ENCODE data around the gene MED29. TPM values are rescaled to one million over a fixed set of nuclear protein-coding genes. Genes with fewer than 3 reads are reported as not detected.

MED29 gene, protein sequence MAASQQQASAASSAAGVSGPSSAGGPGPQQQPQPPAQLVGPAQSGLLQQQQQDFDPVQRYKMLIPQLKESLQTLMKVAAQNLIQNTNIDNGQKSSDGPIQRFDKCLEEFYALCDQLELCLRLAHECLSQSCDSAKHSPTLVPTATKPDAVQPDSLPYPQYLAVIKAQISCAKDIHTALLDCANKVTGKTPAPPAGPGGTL
- total RNA-seq (2014; rRNA removed; shearing (Covaris generic)) = 24.3 and 38.9 TPM in 2 replicates

DNA sequence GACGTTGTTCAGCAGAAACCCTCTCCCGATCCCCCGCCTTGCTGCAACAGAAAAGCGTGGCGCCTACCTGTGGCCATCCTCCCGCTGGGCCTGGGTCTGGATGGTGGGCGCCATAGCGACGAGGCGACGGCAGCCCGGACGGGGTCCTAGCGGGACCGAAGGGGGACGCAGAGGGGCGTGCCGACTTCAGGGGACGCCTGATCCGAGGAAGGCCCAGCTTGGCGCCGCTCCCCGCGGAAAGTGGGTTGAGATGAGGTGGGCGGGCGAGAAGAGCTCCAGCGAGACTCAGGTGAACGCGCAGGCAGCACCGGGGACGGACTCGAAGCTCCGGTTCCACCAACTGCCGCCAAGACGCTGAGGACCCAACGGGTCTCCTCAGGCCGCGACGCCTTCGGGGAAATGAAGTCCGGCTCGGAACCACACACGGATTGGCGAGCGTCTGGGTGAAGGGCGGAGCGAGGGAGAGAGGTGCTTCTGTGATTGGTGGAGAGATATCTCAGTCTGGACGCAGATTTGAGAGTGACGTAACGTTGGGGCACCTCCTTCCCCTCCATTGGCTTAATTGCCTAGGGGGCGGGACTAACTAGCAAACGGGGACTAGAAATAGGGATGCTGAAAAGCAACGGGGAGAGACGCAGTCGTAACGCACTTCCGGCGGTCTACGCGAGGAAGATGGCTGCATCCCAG is at the start of gene MED29, which contains the start of gene PAF1:
Gene MED29 (plus strand): TSS at position 628 of the 687 bp plus-strand sequence. CDS start 45 bp downstream, at position 673.
Gene PAF1 (minus strand): TSS at position 356 of the 687 bp plus-strand sequence. CDS start 242 bp downstream, at position 114.
- peaks cover 71% of the 10 kb centered on the region for H3K36me3 ChIP-seq
- peak within 1 kb of the TSS; percentile 89 for H3K4me3 ChIP-seq
- H3K27me3 ChIP-seq (replicated peaks) = no peaks in the 10 kb centered on the region
- peak within 1 kb of the TSS; percentile 98 for H3K27ac ChIP-seq
- H3K9me3 ChIP-seq (replicated peaks) = no peaks in the 10 kb centered on the region
- peak; percentile 99 for DNase-seq (ENCODE audit: low read depth in 1 of 2, low spot score in 2 of 2)
- peaks cover 12% of the 10 kb centered on the region for H3K4me1 ChIP-seq (replicated peaks)

DNA sequence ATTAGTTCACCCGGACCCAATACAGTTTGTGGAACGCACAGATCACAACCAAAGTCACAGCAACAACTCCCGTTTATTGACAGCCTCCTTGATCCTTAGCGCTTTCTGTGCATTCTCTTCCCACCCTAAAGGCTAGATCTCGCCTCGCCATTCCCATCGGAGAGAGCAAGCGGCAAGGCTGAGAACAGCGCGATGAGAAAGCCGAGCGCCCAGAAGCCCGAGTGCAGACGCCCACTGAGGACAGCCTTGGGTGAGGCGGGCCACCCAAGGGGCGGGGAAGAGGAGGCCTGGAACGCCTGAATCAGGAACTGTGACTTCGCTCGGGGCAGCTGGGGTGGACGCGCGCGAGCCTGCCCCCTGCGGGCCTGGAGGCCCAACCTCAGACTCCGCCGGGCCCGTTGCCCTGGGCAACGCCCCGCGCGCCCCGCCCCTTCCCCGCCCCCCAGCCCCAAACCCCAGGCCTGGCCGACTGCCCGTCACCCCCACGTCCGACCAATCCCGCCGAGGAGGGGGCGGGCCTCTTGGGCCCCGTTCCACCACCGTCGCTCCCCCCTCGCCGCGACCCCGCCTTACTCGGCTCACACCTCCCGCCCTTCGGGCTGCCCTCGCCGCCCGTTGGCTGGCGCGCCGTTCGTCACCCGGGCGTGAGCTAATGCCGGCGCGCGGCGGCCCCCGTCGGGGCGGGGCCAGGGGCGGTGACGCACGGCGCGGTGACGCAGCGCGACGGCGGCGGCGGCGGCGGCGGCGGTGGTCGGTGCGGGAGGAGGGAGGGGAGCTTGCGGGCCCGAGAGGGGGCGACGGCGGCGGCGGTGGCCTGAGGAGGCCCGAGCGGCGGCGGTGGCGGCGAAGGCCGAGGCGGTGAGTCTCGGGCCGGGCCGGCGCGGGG is 49.2 kb upstream of the MED29 start, which contains the start of gene SAMD4B:
Gene SAMD4B (plus strand): TSS at position 703 of the 886 bp plus-strand sequence. CDS start 14,473 bp downstream, outside the sequence.
- Histone ChIP-seq H3K36me3 (peaks cover 13% of the 10 kb centered on the region), H3K9me3 (replicated peaks) (no peaks in the 10 kb centered on the region), H3K27ac (peak within 1 kb of the TSS; percentile 55), H3K4me3 (peak within 1 kb of the TSS; percentile 58), H3K4me1 (replicated peaks) (peaks cover 17% of the 10 kb centered on the region), H3K27me3 (replicated peaks) (no peaks in the 10 kb centered on the region)
- peak; percentile 95 to 99 for DNase-seq (ENCODE audit: low read depth in 1 of 2, low spot score in 2 of 2)

DNA sequence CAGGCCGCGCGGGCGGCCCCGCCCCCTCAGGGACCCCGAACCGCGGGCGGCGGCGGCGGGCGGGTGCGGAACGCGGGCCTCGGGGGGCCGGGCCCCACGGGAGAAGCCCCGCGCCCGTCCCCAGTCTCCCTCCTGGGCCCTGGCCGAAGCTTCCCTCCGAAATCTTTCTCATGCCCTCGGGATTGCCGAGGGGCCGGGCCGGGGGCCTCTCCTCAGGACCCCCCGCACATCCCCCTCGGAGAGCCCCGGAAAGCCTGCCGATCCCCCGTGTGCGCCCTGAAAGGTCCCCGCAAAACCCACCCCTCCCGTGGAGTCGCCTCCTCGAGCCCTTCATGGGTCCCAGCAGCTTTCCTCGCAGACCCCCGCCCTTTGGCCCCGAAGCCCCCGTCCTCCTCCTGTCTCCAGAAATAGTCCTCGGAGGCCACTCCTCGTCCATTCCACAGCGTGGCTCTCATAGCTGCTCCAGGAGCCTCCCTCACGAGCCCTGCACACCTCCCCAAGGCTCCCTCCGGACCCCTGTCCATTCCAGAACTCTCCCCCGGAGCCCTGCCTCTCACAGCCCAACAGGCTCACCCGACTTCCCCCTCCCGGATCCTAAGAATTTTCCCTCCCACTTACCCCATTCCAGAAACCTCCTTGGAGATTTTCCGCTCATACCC is 48.4 kb upstream of the MED29 start:
- H3K27ac ChIP-seq = peak overlapping the region; percentile 55
- H3K27me3 ChIP-seq (replicated peaks) = no peaks in the 10 kb centered on the region
- peaks cover 17% of the 10 kb centered on the region for H3K36me3 ChIP-seq
- peaks cover 25% of the 10 kb centered on the region for H3K4me1 ChIP-seq (replicated peaks)
- no peaks in the 10 kb centered on the region for H3K9me3 ChIP-seq (replicated peaks)
- peak overlapping the region; percentile 58 for H3K4me3 ChIP-seq
- DNase-seq (ENCODE audit: low read depth in 1 of 2, low spot score in 2 of 2) = no peak

DNA sequence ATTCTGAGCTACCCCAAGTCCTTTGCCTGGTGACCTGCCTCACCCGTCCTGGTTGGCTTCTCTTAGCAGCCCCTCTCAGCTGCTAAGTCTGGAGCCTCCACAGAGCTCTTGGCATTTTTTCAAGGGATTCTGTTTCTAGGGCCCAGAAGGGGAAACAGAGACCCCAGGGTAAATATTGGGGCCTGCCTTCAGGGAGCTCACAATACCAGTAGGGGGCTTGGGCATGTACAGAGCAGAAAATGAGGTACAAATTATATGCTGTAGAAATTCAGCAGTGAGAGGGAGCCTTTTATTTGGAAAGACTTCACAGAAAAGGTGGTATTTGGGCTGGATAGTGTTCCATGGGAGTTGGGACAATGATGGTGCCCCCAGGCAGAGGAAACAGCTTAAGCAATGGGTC is 45.2 kb upstream of the MED29 start:
- Histone ChIP-seq H3K9me3 (replicated peaks) (no peaks in the 10 kb centered on the region), H3K4me3 (no peak overlapping the region), H3K27me3 (replicated peaks) (no peaks in the 10 kb centered on the region), H3K27ac (no peak overlapping the region), H3K36me3 (peaks cover 47% of the 10 kb centered on the region), H3K4me1 (replicated peaks) (peaks cover 21% of the 10 kb centered on the region)
- DNase-seq (ENCODE audit: low read depth in 1 of 2, low spot score in 2 of 2) = no peak

DNA sequence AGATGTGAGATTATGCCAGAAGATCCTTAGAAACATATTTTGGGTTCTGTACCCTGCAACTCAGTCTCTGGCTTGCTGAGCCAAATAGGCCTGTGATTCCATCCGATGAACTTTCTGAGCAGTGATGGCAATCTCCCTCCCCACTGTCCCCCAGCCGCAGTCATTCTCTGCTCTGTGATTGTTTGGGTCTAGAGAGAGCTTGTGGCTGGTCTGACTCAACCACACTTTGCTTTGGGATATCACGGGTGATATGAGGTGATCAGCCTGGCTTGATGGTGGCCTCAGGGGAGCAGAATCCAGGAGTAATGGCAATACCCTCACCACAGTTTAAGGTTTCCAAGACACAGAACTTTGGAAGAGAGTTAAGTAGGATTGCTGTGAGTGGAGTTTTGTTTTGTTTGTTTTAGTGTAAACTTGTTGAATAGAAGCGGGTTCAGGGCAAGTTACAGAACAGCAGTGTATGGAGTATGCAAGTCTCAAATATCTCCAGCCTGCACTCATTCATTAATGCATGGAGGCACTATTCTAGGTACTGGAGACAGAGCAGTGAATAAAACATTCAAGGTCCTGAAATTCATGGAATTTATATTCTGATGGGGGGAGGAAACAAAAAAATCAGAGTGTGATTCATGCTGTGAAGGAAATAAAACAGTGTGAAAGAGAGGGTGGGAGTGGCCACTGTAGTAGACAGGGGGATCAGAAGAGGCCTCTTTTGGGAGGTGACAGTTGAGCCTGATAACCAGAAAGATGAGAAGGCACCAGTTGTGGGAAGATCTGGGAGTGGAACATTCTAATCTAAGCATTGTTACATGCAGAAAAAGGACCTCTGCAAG is 43.6 kb upstream of the MED29 start:
- 0 out of 2 replicates have a peak overlapping the region, but pooled peaks have one; percentile 1 for H3K27ac ChIP-seq
- peaks cover 17% of the 10 kb centered on the region for H3K4me1 ChIP-seq (replicated peaks)
- H3K27me3 ChIP-seq (replicated peaks) = no peaks in the 10 kb centered on the region
- H3K4me3 ChIP-seq = no peak overlapping the region
- H3K9me3 ChIP-seq (replicated peaks) = no peaks in the 10 kb centered on the region
- peaks cover 61% of the 10 kb centered on the region for H3K36me3 ChIP-seq
- DNase-seq (ENCODE audit: low read depth in 1 of 2, low spot score in 2 of 2) = no peak

DNA sequence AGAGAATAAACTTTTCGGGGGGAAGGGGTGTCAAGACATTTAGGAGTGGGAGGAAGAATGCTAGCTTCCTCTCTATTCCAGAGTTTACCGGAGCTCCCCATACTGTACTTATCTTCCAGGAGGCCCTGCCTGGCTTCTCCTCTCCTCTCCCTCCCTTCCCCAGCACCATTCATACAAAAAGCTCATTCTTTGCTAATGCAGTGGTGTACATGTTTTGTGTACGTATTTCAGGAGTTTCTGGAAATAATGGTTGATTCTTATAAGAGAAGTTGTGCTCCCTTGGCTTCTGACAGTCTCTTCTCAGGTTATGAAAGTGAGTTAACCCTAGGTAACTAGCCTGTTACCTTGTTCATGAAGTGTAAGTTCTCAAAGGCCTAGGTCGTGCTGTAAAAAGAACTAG is 41.9 kb upstream of the MED29 start:
- DNase-seq (ENCODE audit: low read depth in 1 of 2, low spot score in 2 of 2) = no peak
- peaks cover 12% of the 10 kb centered on the region for H3K4me1 ChIP-seq (replicated peaks)
- peaks cover 76% of the 10 kb centered on the region for H3K36me3 ChIP-seq
- no peak overlapping the region for H3K27ac ChIP-seq
- no peaks in the 10 kb centered on the region for H3K27me3 ChIP-seq (replicated peaks)
- H3K4me3 ChIP-seq = no peak overlapping the region
- no peaks in the 10 kb centered on the region for H3K9me3 ChIP-seq (replicated peaks)

DNA sequence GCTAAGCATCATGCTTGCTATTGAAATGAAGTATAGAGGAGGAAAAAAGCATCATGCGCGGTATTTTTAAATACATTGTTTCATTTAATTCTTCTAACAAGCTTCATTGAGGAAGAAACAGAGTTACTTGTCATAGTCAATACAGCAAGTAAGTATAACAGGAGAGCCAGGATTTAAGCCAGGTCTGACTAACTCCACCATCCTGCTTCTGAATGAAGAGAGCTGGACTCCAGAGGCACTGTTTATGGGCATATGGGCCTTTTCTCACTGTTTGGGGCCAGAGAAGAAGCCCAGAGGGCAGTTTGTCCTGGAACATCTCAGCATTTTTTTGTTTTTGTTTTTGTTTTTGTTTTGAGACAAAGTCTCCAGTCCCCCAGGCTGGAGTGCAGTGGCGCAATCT is 41.0 kb upstream of the MED29 start:
- no peaks in the 10 kb centered on the region for H3K27me3 ChIP-seq (replicated peaks)
- H3K27ac ChIP-seq = no peak overlapping the region
- H3K9me3 ChIP-seq (replicated peaks) = no peaks in the 10 kb centered on the region
- peaks cover 12% of the 10 kb centered on the region for H3K4me1 ChIP-seq (replicated peaks)
- H3K4me3 ChIP-seq = no peak overlapping the region
- no peak for DNase-seq (ENCODE audit: low read depth in 1 of 2, low spot score in 2 of 2)
- peaks cover 84% of the 10 kb centered on the region for H3K36me3 ChIP-seq

DNA sequence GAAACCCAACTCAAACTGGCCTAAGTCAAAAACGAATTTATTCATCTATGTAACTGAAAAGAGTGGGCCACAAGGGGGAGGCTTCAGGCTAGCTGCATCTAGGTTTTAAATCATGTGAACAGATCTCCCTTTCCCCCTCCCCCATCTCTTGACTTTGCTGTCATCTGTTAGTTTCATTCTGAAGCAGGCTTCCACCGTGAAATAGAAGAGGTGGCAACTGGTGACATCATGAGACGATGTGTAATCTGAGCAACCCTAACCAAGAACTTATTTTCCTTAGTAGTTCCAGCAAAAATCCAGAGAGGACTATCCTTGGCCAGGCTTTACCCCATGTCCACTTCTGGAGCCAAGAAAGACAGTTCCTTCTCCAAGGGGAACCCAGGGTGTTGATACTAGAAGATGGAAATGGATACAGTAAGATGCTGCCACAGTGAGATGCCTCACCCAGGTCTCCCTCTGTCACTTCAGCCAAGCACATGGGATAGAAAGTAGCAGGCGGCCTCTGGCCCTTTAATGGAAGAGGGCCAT is 39.6 kb upstream of the MED29 start:
- Histone ChIP-seq H3K27me3 (replicated peaks) (no peaks in the 10 kb centered on the region), H3K27ac (no peak overlapping the region), H3K4me3 (no peak overlapping the region), H3K36me3 (peaks cover 85% of the 10 kb centered on the region), H3K9me3 (replicated peaks) (no peaks in the 10 kb centered on the region), H3K4me1 (replicated peaks) (peaks cover 12% of the 10 kb centered on the region)
- no peak for DNase-seq (ENCODE audit: low read depth in 1 of 2, low spot score in 2 of 2)

DNA sequence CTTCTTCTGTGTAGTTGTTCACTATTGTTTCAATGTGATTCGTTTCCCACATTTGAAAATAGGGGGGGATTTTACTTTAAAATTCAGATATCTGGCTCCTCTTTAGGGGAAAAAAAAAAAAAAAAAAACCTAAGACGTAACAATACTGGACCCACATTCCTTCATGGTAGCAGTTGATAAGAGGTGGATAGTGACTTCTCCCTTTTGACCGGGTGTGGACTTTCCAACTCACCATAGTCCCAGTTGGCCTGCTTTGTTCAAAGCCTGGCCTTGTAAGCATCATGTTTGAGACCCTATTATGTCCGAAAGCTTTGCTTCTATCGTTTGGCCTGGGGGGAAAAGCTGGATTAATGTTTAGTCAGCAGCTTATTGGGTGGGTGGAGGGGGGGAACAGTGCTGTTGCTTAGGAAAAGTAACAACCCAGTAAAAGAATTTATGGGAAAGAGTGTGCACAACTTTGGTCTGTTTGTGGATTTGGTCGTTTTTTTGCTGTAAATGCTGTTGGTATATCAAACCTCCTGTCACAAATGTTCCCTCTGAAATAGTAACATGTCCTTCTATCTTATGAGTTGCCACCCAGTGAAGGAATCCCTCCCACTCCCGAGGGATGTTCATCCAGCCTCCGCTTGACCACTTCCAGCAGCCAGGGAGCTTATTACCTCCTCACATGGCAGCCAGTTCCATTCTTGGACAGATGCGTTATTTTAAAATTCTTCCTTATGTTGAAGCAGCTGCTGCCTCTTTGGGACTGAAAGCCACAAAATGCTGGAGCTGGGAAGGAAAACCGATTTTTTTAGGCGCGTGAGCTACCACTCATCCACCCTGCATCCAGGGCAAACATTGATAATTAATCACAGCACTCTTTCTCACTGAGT is 38.6 kb upstream of the MED29 start:
- Histone ChIP-seq H3K4me3 (no peak overlapping the region), H3K27ac (no peak overlapping the region), H3K27me3 (replicated peaks) (no peaks in the 10 kb centered on the region), H3K9me3 (replicated peaks) (no peaks in the 10 kb centered on the region), H3K36me3 (peaks cover 93% of the 10 kb centered on the region), H3K4me1 (replicated peaks) (peaks cover 5% of the 10 kb centered on the region)
- no peak for DNase-seq (ENCODE audit: low read depth in 1 of 2, low spot score in 2 of 2)

DNA sequence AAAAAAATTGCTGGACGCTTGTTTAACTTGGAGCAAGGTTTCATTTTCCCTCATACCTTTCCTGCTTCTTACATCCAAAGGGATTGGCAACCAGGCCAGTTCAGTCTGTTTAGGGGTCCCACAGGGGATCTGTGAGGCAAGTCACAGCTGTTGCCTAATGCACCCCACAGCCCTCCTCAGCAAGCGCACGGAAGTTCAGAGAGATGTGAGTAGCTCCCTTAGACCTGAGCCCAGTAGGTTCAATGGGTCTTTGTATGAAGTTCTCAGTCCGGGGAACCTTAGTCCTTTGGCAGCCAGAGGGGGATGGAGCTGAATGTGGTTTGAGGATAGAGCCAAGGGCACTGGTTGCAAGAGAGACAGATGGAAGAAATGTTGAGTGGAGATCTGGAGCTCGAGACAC is 35.9 kb upstream of the MED29 start:
- no peaks in the 10 kb centered on the region for H3K9me3 ChIP-seq (replicated peaks)
- H3K27me3 ChIP-seq (replicated peaks) = no peaks in the 10 kb centered on the region
- H3K36me3 ChIP-seq = peaks cover 90% of the 10 kb centered on the region
- H3K4me3 ChIP-seq = no peak overlapping the region
- no peak overlapping the region for H3K27ac ChIP-seq
- no peak for DNase-seq (ENCODE audit: low read depth in 1 of 2, low spot score in 2 of 2)
- H3K4me1 ChIP-seq (replicated peaks) = no peaks in the 10 kb centered on the region

DNA sequence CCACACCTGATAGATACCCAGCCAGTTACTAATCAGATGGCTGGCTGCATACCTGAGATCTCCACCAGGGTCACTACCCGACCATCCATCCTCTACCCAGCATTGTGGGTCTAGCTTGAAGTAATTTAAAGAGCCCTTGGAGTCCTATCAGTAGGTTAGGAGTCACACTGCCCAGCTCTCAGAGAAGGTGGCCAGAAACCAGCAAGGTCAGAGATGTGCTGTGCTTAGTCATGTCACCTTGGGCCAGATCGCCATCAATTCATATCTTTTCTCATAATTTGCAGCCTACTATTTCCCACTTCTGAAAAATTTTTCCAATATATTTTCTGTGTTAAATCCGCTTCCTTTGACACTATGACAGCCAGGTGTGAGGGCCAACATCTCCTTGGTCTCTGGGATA is 35.1 kb upstream of the MED29 start:
- H3K9me3 ChIP-seq (replicated peaks) = no peaks in the 10 kb centered on the region
- DNase-seq (ENCODE audit: low read depth in 1 of 2, low spot score in 2 of 2) = no peak
- H3K36me3 ChIP-seq = peaks cover 90% of the 10 kb centered on the region
- H3K4me1 ChIP-seq (replicated peaks) = no peaks in the 10 kb centered on the region
- no peaks in the 10 kb centered on the region for H3K27me3 ChIP-seq (replicated peaks)
- no peak overlapping the region for H3K4me3 ChIP-seq
- no peak overlapping the region for H3K27ac ChIP-seq

DNA sequence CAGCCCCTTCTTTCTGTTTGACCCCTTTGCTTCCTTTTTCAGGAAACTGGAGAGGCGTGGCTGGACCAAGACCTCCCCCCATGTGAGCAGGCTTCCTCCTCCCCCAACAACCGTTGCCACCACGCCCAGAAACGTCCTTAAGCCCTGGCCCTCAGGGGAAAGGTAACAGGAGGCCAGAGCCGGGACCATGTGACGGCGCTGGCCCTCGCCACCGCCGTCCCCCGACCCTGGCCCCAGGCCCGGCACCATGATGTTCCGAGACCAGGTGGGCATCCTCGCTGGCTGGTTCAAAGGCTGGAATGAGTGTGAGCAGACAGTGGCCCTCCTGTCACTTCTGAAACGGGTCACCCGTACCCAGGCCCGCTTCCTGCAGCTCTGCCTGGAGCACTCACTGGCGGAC is 34.5 kb upstream of the MED29 start:
- no peak overlapping the region for H3K27ac ChIP-seq
- H3K36me3 ChIP-seq = peaks cover 88% of the 10 kb centered on the region
- H3K4me3 ChIP-seq = no peak overlapping the region
- no peaks in the 10 kb centered on the region for H3K9me3 ChIP-seq (replicated peaks)
- DNase-seq (ENCODE audit: low read depth in 1 of 2, low spot score in 2 of 2) = no peak
- no peaks in the 10 kb centered on the region for H3K27me3 ChIP-seq (replicated peaks)
- no peaks in the 10 kb centered on the region for H3K4me1 ChIP-seq (replicated peaks)
